ENCODE measurements around the gene ROBO1.

ROBO1 gene

GRCh38 chr3:78963771-78964170, 804.0 kb downstream of the ROBO1 start:
- DNase-seq: no peak

GRCh38 chr3:78957456-78957855, 810.3 kb downstream of the ROBO1 start:
- no peak for DNase-seq

- DNase-seq: no peak
Measured at GRCh38 chr3:78951342-78951945, 816.4 kb downstream of the ROBO1 start.

GRCh38 chr3:78941587-78941986, 826.2 kb downstream of the ROBO1 start:
- no peak for DNase-seq

- DNase-seq: no peak
Measured at GRCh38 chr3:78940626-78941025, 827.2 kb downstream of the ROBO1 start.

GRCh38 chr3:78940128-78940527, 827.7 kb downstream of the ROBO1 start:
- DNase-seq: no peak

GRCh38 chr3:78937475-78937874, 830.3 kb downstream of the ROBO1 start:
- no peak for DNase-seq

- no peak for DNase-seq
Measured at GRCh38 chr3:78927759-78928158, 840.0 kb downstream of the ROBO1 start.

GRCh38 chr3:78926523-78926922, 841.3 kb downstream of the ROBO1 start:
- DNase-seq: no peak

GRCh38 chr3:78924711-78925110, 843.1 kb downstream of the ROBO1 start:
- no peak for DNase-seq

GRCh38 chr3:78919021-78919755, 848.6 kb downstream of the ROBO1 start:
- DNase-seq: no peak

GRCh38 chr3:78918361-78919020, 849.3 kb downstream of the ROBO1 start:
- DNase-seq: no peak

- no peak for DNase-seq
Measured at GRCh38 chr3:78917536-78917935, 850.3 kb downstream of the ROBO1 start.

- DNase-seq: no peak
Measured at GRCh38 chr3:78913711-78914110, 854.1 kb downstream of the ROBO1 start.

- DNase-seq: peak; percentile 35
Measured at GRCh38 chr3:78912687-78913086, 855.1 kb downstream of the ROBO1 start.

- DNase-seq: peak; percentile 80
Measured at GRCh38 chr3:78912259-78912658, 855.5 kb downstream of the ROBO1 start.

- DNase-seq: peak; percentile 44
Measured at GRCh38 chr3:78911394-78911793, 856.4 kb downstream of the ROBO1 start.

GRCh38 chr3:78908236-78908635, 859.6 kb downstream of the ROBO1 start:
- DNase-seq: no peak

GRCh38 chr3:78907367-78907766, 860.4 kb downstream of the ROBO1 start:
- peak; percentile 27 for DNase-seq

- no peak for DNase-seq
Measured at GRCh38 chr3:78906930-78907329, 860.9 kb downstream of the ROBO1 start.

- DNase-seq: peak; percentile 97
Measured at GRCh38 chr3:78906245-78906644, 861.6 kb downstream of the ROBO1 start.

GRCh38 chr3:78905700-78906099, 862.1 kb downstream of the ROBO1 start:
- no peak for DNase-seq

GRCh38 chr3:78901544-78901943, 866.3 kb downstream of the ROBO1 start:
- DNase-seq: no peak

- no peak for DNase-seq
Measured at GRCh38 chr3:78900880-78901279, 866.9 kb downstream of the ROBO1 start.

All from SHP77 treated with DMSO at 0.1 percent for 48 hours (cell line).